ENCODE data around the gene PIGA. TPM values are rescaled to one million over a fixed set of nuclear protein-coding genes. Genes with fewer than 3 reads are reported as not detected.

The PIGA gene
- total RNA-seq, 2 experiments from 2014 or later: 16.4 to 19.7 TPM

- H3K27me3 Mint-ChIP-seq: peaks cover 10% of the 10 kb centered on the region
- POLR2A ChIA-PET: no interaction called here
- no peaks in the 10 kb centered on the region for H3K36me3 Mint-ChIP-seq (ENCODE audit: low read depth)
- no peaks in the 10 kb centered on the region for H3K9me3 Mint-ChIP-seq
- no peaks in the 10 kb centered on the region for H3K4me1 Mint-ChIP-seq
- H3K4me3 Mint-ChIP-seq: no peak overlapping the region
- DNase-seq: no peak
- CTCF ChIA-PET: interaction anchor here (0.8 to 1.4 kb wide), 2 partner anchors 10 kb away, joined by 3 to 4 read pairs; no protein-coding TSS in a partner anchor
- no peak overlapping the region for H3K27ac Mint-ChIP-seq
These were observed 7.8 kb upstream of the PIGA start for GRCh38 chrX:15343075-15343476.

- ChIA-PET POLR2A (no interaction called here), CTCF (interaction anchor here (0.7 kb wide), 1 partner anchor 10 kb away, joined by 3 read pairs; no protein-coding TSS in a partner anchor)
- H3K27me3 Mint-ChIP-seq: peaks cover 14% of the 10 kb centered on the region
These were observed 5.5 kb upstream of the PIGA start for GRCh38 chrX:15340867-15341266.

GRCh38 chrX:15336023-15336413 is 695 bp upstream of the PIGA start:
- Mint-ChIP-seq H3K4me1 (peaks cover 21% of the 10 kb centered on the region), H3K27ac (peak overlapping the region; percentile 96), H3K4me3 (peak overlapping the region; percentile 88), H3K27me3 (peaks cover 9% of the 10 kb centered on the region), H3K9me3 (no peaks in the 10 kb centered on the region), H3K36me3 (ENCODE audit: low read depth) (peaks cover 2% of the 10 kb centered on the region)
- peak; percentile 13 for DNase-seq
- CTCF ChIA-PET: no interaction called here
- POLR2A ChIA-PET: no interaction called here

More at GRCh38 chrX:15340867-15341266, 5.5 kb upstream of the PIGA start:
- peaks cover 8% of the 10 kb centered on the region for H3K4me1 Mint-ChIP-seq
- no peak overlapping the region for H3K4me3 Mint-ChIP-seq
- no peak overlapping the region for H3K27ac Mint-ChIP-seq
- H3K9me3 Mint-ChIP-seq: no peaks in the 10 kb centered on the region
- H3K36me3 Mint-ChIP-seq (ENCODE audit: low read depth): no peaks in the 10 kb centered on the region
- no peak for DNase-seq

GRCh38 chrX:15334561-15334960 is 762 bp downstream of the PIGA start:
- H3K9me3 Mint-ChIP-seq: no peaks in the 10 kb centered on the region
- ChIA-PET POLR2A (no interaction called here), CTCF (no interaction called here)
- peak; percentile 24 for DNase-seq
- peaks cover 21% of the 10 kb centered on the region for H3K4me1 Mint-ChIP-seq
- H3K27ac Mint-ChIP-seq: peak overlapping the region; percentile 96
- H3K27me3 Mint-ChIP-seq: peaks cover 5% of the 10 kb centered on the region
- peaks cover 2% of the 10 kb centered on the region for H3K36me3 Mint-ChIP-seq (ENCODE audit: low read depth)
- H3K4me3 Mint-ChIP-seq: peak overlapping the region; percentile 88

GRCh38 chrX:15328821-15329220 is 6.5 kb downstream of the PIGA start:
- no peaks in the 10 kb centered on the region for H3K9me3 Mint-ChIP-seq
- no peak overlapping the region for H3K27ac Mint-ChIP-seq
- peaks cover 2% of the 10 kb centered on the region for H3K36me3 Mint-ChIP-seq (ENCODE audit: low read depth)
- DNase-seq: no peak
- POLR2A ChIA-PET: no interaction called here
- peaks cover 7% of the 10 kb centered on the region for H3K4me1 Mint-ChIP-seq
- H3K27me3 Mint-ChIP-seq: no peaks in the 10 kb centered on the region
- no peak overlapping the region for H3K4me3 Mint-ChIP-seq
- CTCF ChIA-PET: no interaction called here

- Mint-ChIP-seq H3K36me3 (ENCODE audit: low read depth) (peaks cover 2% of the 10 kb centered on the region), H3K27me3 (no peaks in the 10 kb centered on the region), H3K9me3 (no peaks in the 10 kb centered on the region), H3K4me3 (no peak overlapping the region), H3K4me1 (peaks cover 4% of the 10 kb centered on the region), H3K27ac (no peak overlapping the region)
- POLR2A ChIA-PET: no interaction called here
- CTCF ChIA-PET: no interaction called here
- no peak for DNase-seq
These were observed 7.2 kb downstream of the PIGA start for GRCh38 chrX:15328131-15328530.

- Mint-ChIP-seq H3K4me1 (no peaks in the 10 kb centered on the region), H3K4me3 (no peak overlapping the region), H3K27me3 (no peaks in the 10 kb centered on the region), H3K27ac (no peak overlapping the region), H3K36me3 (ENCODE audit: low read depth) (peaks cover 15% of the 10 kb centered on the region), H3K9me3 (no peaks in the 10 kb centered on the region)
- CTCF ChIA-PET: no interaction called here
- DNase-seq: no peak
- POLR2A ChIA-PET: no interaction called here
These were observed 12.9 kb downstream of the PIGA start for GRCh38 chrX:15322472-15322871.

GRCh38 chrX:15322072-15322471 is 13.3 kb downstream of the PIGA start:
- no peak overlapping the region for H3K4me3 Mint-ChIP-seq

GRCh38 chrX:15321447-15321846 is 13.9 kb downstream of the PIGA start:
- DNase-seq: no peak
- no peak overlapping the region for H3K27ac Mint-ChIP-seq
- CTCF ChIA-PET: no interaction called here
- peaks cover 15% of the 10 kb centered on the region for H3K36me3 Mint-ChIP-seq (ENCODE audit: low read depth)
- no peaks in the 10 kb centered on the region for H3K27me3 Mint-ChIP-seq
- POLR2A ChIA-PET: no interaction called here
- no peak overlapping the region for H3K4me3 Mint-ChIP-seq
- no peaks in the 10 kb centered on the region for H3K4me1 Mint-ChIP-seq
- H3K9me3 Mint-ChIP-seq: no peaks in the 10 kb centered on the region

More at GRCh38 chrX:15322072-15322471, 13.3 kb downstream of the PIGA start:
- Mint-ChIP-seq H3K4me1 (no peaks in the 10 kb centered on the region), H3K27ac (no peak overlapping the region), H3K9me3 (no peaks in the 10 kb centered on the region), H3K36me3 (ENCODE audit: low read depth) (peaks cover 15% of the 10 kb centered on the region), H3K27me3 (no peaks in the 10 kb centered on the region)
- no peak for DNase-seq
- ChIA-PET POLR2A (no interaction called here), CTCF (no interaction called here)

GRCh38 chrX:15320297-15320696 is 15.0 kb downstream of the PIGA start:
- ChIA-PET POLR2A (no interaction called here), CTCF (no interaction called here)
- no peak overlapping the region for H3K27ac Mint-ChIP-seq
- no peak overlapping the region for H3K4me3 Mint-ChIP-seq
- H3K36me3 Mint-ChIP-seq (ENCODE audit: low read depth): peaks cover 15% of the 10 kb centered on the region
- no peaks in the 10 kb centered on the region for H3K4me1 Mint-ChIP-seq
- no peak for DNase-seq
- no peaks in the 10 kb centered on the region for H3K27me3 Mint-ChIP-seq
- no peaks in the 10 kb centered on the region for H3K9me3 Mint-ChIP-seq

GRCh38 chrX:15319075-15319474 is 16.2 kb downstream of the PIGA start:
- DNase-seq: no peak
- ChIA-PET POLR2A (no interaction called here), CTCF (no interaction called here)
- Mint-ChIP-seq H3K27me3 (no peaks in the 10 kb centered on the region), H3K4me3 (no peak overlapping the region), H3K27ac (no peak overlapping the region), H3K36me3 (ENCODE audit: low read depth) (peaks cover 15% of the 10 kb centered on the region), H3K4me1 (no peaks in the 10 kb centered on the region), H3K9me3 (no peaks in the 10 kb centered on the region)

- H3K4me1 Mint-ChIP-seq: no peaks in the 10 kb centered on the region
- peaks cover 9% of the 10 kb centered on the region for H3K36me3 Mint-ChIP-seq (ENCODE audit: low read depth)
- no peak within 1 kb of the TSS for H3K4me3 Mint-ChIP-seq
- no peak within 1 kb of the TSS for H3K27ac Mint-ChIP-seq
- ChIA-PET CTCF (no interaction called here), POLR2A (no interaction called here)
- H3K27me3 Mint-ChIP-seq: no peaks in the 10 kb centered on the region
- no peaks in the 10 kb centered on the region for H3K9me3 Mint-ChIP-seq
- DNase-seq: no peak
These were observed 19.8 kb downstream of the PIGA start, which contains the start of gene ASB11 for GRCh38 chrX:15315509-15315908. Gene ASB11, minus strand, starts transcription at chrX:15315640. Its CDS starts 35 bp downstream, at chrX:15315605.

GRCh38 chrX:15314472-15314871 is 20.9 kb downstream of the PIGA start:
- no peaks in the 10 kb centered on the region for H3K4me1 Mint-ChIP-seq
- ChIA-PET POLR2A (no interaction called here), CTCF (no interaction called here)
- no peak for DNase-seq
- no peaks in the 10 kb centered on the region for H3K9me3 Mint-ChIP-seq
- no peak overlapping the region for H3K27ac Mint-ChIP-seq
- no peak overlapping the region for H3K4me3 Mint-ChIP-seq
- H3K36me3 Mint-ChIP-seq (ENCODE audit: low read depth): peaks cover 5% of the 10 kb centered on the region
- no peaks in the 10 kb centered on the region for H3K27me3 Mint-ChIP-seq

- Mint-ChIP-seq H3K27ac (no peak overlapping the region), H3K9me3 (no peaks in the 10 kb centered on the region), H3K4me3 (no peak overlapping the region), H3K27me3 (no peaks in the 10 kb centered on the region), H3K36me3 (ENCODE audit: low read depth) (no peaks in the 10 kb centered on the region), H3K4me1 (no peaks in the 10 kb centered on the region)
- ChIA-PET CTCF (interaction anchor here (0.5 to 1.1 kb wide), 2 partner anchors 202 to 1781 kb away, joined by 3 to 5 read pairs; no protein-coding TSS in a partner anchor), POLR2A (no interaction called here)
- no peak for DNase-seq
These were observed 24.2 kb downstream of the PIGA start for GRCh38 chrX:15311119-15311518.
